Endothelial cell of umbilical vein (primary cell): ENCODE results near the gene TM4SF4.

Experiments used
- EZH2 ChIP-seq: IDR thresholded peaks from 2 replicates; pipeline ENCODE4 v1.6.1; 2012; ENCODE audit warnings: borderline replicate concordance, low read depth, mild to moderate bottlenecking, moderate library complexity, low read length, inconsistent platforms; ENCODE audit not compliant: severe bottlenecking
- JUN ChIP-seq: IDR thresholded peaks from 2 replicates; pipeline ENCODE4 v1.6.1; 2011; ENCODE audit warnings: borderline replicate concordance, low read depth; ENCODE audit not compliant: insufficient read length, insufficient read depth
- POLR2A ChIP-seq: IDR thresholded peaks from 2 replicates; pipeline ENCODE4 v1.6.1; 2012; ENCODE audit warnings: low read depth, mild to moderate bottlenecking, control low read depth, low read length
- POLR2AphosphoS5 ChIP-seq: IDR thresholded peaks from 2 replicates; pipeline ENCODE4 v1.6.1; 2012; ENCODE audit warnings: low read depth, mild to moderate bottlenecking, control low read depth, low read length, moderate library complexity; ENCODE audit not compliant: insufficient read depth
- TF ChIP-seq, protein P1 (sequence below), 2 donors: IDR thresholded peaks; 1 replicate in 1 of 2; 2 replicates in 1 of 2; pipeline ENCODE4 v1.5.1; 2011; ENCODE audit warnings: low read length in 2 of 2, mild to moderate bottlenecking in 2 of 2, moderate library complexity in 2 of 2, control low read depth in 1 of 2, inconsistent platforms in 1 of 2, low read depth in 1 of 2; ENCODE audit not compliant: insufficient read depth in 1 of 2; ENCODE audit errors: extremely low read depth in 1 of 2
- TF ChIP-seq, protein P2 (sequence below): IDR thresholded peaks from 2 replicates; pipeline ENCODE4 v1.6.1; 2011; ENCODE audit not compliant: insufficient read depth, insufficient read length

DNA sequence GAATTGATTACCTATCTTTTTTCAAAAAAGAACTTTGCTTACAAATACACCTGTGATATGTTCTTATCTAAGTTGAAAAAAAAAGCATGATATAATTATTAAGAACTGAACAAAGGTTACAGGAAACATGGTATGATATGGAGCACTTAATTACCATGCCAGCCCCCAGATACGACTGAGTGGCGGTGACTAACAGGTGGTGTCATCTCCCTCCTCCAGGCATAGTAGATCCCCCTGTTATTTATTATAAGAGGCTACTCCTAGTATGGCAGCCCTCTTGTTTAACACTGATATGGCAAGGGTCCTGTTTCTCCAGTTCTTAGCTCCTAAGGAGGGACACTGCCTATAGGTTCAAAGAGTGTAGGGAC, 31.0 kb upstream of the TM4SF4 start:
- TF ChIP-seq, protein P1, sequence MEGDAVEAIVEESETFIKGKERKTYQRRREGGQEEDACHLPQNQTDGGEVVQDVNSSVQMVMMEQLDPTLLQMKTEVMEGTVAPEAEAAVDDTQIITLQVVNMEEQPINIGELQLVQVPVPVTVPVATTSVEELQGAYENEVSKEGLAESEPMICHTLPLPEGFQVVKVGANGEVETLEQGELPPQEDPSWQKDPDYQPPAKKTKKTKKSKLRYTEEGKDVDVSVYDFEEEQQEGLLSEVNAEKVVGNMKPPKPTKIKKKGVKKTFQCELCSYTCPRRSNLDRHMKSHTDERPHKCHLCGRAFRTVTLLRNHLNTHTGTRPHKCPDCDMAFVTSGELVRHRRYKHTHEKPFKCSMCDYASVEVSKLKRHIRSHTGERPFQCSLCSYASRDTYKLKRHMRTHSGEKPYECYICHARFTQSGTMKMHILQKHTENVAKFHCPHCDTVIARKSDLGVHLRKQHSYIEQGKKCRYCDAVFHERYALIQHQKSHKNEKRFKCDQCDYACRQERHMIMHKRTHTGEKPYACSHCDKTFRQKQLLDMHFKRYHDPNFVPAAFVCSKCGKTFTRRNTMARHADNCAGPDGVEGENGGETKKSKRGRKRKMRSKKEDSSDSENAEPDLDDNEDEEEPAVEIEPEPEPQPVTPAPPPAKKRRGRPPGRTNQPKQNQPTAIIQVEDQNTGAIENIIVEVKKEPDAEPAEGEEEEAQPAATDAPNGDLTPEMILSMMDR (IDR thresholded peaks at IDR 0.05; ENCODE audit: extremely low read depth in 1 of 2, insufficient read depth in 1 of 2, low read depth in 1 of 2, low read length in 2 of 2): no peak
- no peak for TF ChIP-seq POLR2A
- TF ChIP-seq EZH2: no peak
- TF ChIP-seq POLR2AphosphoS5: no peak
- no peak for TF ChIP-seq JUN
- TF ChIP-seq, protein P2, sequence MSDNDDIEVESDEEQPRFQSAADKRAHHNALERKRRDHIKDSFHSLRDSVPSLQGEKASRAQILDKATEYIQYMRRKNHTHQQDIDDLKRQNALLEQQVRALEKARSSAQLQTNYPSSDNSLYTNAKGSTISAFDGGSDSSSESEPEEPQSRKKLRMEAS: no peak
